ENCODE results near the gene SARDH.

- TF ChIP-seq CTCF (conservative IDR thresholded peaks at IDR 0.05 in 1 of 2, IDR thresholded peaks at IDR 0.05 in 1 of 2; ENCODE audit: low read depth in 1 of 2, low read length in 2 of 2) = no peak
- TF ChIP-seq EZH2 (IDR thresholded peaks at IDR 0.05; ENCODE audit: low read length, missing control alignments) = no peak
These were observed 22.6 kb upstream of the SARDH start for GRCh38 chr9:133760713-133761290.

Measured in fibroblast of lung (primary cell).